Measurements from ENCODE around the gene NFIX. TPM values are rescaled to one million over a fixed set of nuclear protein-coding genes. Genes with fewer than 3 reads are reported as not detected.
A peak's percentile ranks its signal among the peaks of the same experiment; 100 is the strongest.

NFIX gene
- total and polyA plus RNA-seq, 9 of the 15 experiments (the other 6 are each of a cell fraction or from before 2014, with no cell fraction given) = 0.28 to 26.8 (median 5.4) TPM

DNA sequence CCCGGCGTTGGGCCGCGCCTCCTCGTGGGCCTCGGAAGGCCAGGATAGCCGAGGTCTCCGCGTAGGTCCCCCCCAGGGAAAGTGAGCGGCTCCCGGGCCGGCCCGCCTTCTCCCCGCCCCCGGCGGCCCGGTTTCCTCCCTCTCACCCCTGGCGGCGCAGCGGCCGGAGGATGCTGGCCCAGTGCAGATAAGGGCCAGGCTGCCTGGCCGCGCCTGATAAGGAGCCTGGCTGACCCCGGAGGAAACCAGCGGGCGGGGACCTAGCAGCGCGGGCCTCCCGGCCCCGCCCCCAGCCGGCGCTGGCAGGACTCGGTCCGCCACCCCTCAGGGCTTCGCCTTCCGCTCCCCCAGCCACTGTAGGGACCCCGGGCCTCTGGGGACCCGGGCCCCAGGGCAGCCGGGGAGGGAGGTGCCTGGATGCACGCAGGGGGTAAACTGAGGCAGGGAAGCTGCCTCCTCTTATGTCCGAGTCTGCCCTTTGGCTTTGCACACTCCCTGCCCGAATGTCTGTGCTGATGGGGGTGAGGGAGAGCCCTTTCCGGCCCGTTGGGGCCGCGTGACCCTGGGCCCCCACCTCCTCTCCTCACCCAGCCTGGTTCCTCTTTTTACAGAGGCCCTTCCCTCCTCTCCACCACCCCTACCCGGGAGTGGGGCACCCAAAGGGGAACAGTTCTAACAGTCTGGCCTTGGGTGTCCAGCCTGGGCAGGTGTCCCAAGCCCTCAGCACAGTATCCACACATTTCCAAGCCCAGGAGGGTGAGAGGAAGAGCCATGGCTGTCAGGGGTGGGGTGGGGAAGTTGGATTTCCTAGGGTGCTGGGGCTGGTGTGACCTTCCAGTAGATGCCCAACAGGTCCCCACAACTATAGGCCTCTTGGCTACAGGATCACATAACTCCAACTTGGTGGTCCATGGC, 107.6 kb downstream of the NFIX start, which contains the start of gene LYL1 (continued):
- TF ChIP-seq, protein P1, sequence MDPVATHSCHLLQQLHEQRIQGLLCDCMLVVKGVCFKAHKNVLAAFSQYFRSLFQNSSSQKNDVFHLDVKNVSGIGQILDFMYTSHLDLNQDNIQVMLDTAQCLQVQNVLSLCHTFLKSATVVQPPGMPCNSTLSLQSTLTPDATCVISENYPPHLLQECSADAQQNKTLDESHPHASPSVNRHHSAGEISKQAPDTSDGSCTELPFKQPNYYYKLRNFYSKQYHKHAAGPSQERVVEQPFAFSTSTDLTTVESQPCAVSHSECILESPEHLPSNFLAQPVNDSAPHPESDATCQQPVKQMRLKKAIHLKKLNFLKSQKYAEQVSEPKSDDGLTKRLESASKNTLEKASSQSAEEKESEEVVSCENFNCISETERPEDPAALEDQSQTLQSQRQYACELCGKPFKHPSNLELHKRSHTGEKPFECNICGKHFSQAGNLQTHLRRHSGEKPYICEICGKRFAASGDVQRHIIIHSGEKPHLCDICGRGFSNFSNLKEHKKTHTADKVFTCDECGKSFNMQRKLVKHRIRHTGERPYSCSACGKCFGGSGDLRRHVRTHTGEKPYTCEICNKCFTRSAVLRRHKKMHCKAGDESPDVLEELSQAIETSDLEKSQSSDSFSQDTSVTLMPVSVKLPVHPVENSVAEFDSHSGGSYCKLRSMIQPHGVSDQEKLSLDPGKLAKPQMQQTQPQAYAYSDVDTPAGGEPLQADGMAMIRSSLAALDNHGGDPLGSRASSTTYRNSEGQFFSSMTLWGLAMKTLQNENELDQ (CRISPR knock-in tag; IDR thresholded peaks at IDR 0.05; ENCODE audit: borderline replicate concordance) = no peak
- TF ChIP-seq SMARCC2 (IDR thresholded peaks at IDR 0.05; ENCODE audit: low read depth) (peak; percentile 90), ZNF444 (CRISPR knock-in tag; IDR thresholded peaks at IDR 0.05) (peak; percentile 26; the same call in 1 of the 2 replicates), U2AF1 (optimal IDR thresholded peaks at IDR 0.05; ENCODE audit: low read depth, low read length) (peak; percentile 97), MAX (CRISPR knock-in tag; IDR thresholded peaks at IDR 0.05) (peak; percentile 65), PTTG1 (tag; IDR thresholded peaks at IDR 0.05; ENCODE audit: low read depth) (peak; percentile 34; the same call in 1 of the 2 replicates), KDM5B (IDR thresholded peaks at IDR 0.05; ENCODE audit: insufficient replicate concordance, low read depth, low read length) (peak; percentile 80), ASH1L (IDR thresholded peaks at IDR 0.05; ENCODE audit: borderline replicate concordance, low read depth, partially characterized antibody) (no peak)
- TF ChIP-seq, protein P2, sequence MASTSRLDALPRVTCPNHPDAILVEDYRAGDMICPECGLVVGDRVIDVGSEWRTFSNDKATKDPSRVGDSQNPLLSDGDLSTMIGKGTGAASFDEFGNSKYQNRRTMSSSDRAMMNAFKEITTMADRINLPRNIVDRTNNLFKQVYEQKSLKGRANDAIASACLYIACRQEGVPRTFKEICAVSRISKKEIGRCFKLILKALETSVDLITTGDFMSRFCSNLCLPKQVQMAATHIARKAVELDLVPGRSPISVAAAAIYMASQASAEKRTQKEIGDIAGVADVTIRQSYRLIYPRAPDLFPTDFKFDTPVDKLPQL (IDR thresholded peaks at IDR 0.05; ENCODE audit: extremely low read depth, insufficient read length) = no peak
- TF ChIP-seq, protein P3, sequence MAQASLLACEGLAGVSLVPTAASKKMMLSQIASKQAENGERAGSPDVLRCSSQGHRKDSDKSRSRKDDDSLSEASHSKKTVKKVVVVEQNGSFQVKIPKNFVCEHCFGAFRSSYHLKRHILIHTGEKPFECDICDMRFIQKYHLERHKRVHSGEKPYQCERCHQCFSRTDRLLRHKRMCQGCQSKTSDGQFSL (CRISPR knock-in tag; IDR thresholded peaks at IDR 0.05) = peak; percentile 55; the same call in 1 of the 2 replicates
- TF ChIP-seq, protein P3 (tag; IDR thresholded peaks at IDR 0.05) = peak in 1 of 2 experiments; percentile 62; a peak in 1 of 4 replicates
- TF ChIP-seq, protein P4, sequence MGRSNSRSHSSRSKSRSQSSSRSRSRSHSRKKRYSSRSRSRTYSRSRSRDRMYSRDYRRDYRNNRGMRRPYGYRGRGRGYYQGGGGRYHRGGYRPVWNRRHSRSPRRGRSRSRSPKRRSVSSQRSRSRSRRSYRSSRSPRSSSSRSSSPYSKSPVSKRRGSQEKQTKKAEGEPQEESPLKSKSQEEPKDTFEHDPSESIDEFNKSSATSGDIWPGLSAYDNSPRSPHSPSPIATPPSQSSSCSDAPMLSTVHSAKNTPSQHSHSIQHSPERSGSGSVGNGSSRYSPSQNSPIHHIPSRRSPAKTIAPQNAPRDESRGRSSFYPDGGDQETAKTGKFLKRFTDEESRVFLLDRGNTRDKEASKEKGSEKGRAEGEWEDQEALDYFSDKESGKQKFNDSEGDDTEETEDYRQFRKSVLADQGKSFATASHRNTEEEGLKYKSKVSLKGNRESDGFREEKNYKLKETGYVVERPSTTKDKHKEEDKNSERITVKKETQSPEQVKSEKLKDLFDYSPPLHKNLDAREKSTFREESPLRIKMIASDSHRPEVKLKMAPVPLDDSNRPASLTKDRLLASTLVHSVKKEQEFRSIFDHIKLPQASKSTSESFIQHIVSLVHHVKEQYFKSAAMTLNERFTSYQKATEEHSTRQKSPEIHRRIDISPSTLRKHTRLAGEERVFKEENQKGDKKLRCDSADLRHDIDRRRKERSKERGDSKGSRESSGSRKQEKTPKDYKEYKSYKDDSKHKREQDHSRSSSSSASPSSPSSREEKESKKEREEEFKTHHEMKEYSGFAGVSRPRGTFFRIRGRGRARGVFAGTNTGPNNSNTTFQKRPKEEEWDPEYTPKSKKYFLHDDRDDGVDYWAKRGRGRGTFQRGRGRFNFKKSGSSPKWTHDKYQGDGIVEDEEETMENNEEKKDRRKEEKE (IDR thresholded peaks at IDR 0.05; ENCODE audit: borderline replicate concordance in 1 of 2, control insufficient read depth in 1 of 2, low read depth in 2 of 2, low read length in 1 of 2) = 0 out of 4 replicates have a peak, but pooled peaks of 1 of the 2 experiments have one; percentile 69
